ENCODE data around the gene C6orf47. TPM values are rescaled to one million over a fixed set of nuclear protein-coding genes. Genes with fewer than 3 reads are reported as not detected.

Gene C6orf47
- polyA plus RNA-seq, 2 of the 4 experiments (the other 2 are of a cell fraction) = 6.0 to 13.6 TPM

DNA sequence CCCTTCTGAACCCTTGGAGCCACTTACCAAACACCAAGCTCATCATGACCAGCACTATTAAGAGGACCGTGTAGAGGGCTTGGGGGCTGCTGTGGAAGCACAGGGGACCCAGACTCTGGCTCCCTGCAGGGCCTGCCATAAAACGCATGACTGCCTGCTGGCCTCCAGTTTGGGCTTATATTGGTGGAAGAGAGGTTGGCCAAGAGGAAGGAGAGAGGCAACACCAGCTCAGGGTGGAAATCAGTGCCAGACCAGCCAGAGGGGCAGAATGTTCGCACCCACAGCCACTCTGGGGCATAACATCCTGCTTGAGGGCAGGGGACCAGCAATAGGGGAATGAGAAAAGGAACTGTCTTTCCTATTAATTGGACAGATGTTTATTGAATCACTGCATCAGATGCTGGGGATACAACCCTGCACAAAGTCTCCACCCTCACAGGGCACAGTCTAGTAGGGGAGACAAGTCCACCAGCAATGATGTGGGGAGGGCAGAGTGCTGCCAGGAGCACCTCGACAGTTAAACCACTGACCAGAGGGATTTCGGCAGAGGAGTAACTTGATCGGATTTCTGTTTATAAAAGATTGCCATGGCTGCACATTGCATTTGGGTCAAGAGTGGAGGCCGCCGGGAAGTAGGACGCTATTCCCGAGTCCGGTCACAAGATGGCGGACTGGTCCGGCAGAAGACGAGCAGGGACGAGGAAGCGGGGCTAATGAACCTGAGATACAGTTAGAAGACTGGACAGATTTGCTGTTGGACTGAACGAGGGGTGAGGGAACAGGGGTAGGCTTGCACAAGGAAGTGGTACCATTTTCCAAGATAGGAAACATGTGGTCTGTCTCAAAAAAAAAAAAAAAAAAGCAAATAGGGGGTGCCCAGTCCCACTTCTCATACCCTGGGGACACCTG lies 19.9 kb upstream of the C6orf47 start, which contains the start of gene LY6G5C:
Gene LY6G5C (minus strand): TSS at position 842 of the 909 bp plus-strand sequence. CDS start 694 bp downstream, at position 148.
- POLR2A ChIA-PET = interaction anchor here (0.7 to 1.0 kb wide), 2 partner anchors 134 to 150 kb away, joined by 3 to 7 read pairs; partner anchors contain the start of genes HSPA1A and HSPA1L
- ATAC-seq = peak; percentile 82 to 90

DNA sequence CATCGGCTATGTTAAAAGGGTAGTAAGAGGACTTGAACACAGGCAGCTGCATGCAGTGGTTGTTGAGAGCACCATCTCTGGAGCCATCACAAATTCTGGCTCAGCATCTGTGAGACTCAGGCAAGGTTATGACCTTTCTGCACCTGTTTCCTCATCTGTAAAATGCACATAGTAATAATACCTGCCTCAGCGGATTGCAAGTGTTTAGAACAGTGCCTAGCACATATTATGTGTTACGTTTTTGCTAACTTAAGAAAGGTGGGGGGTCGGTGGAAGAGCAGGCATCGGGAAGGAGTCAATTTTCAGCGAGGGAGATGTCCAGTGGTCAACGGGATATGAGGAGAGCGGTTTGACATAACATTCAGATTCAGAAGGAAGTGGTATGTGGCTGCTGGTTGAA lies 17.4 kb upstream of the C6orf47 start:
- FAIRE-seq (no peak), ATAC-seq (no peak), DNase-seq (ENCODE audit: low read depth in 1 of 2, low spot score in 1 of 2) (no peak)
- ChIA-PET POLR2A (interaction anchor here (1.0 kb wide), 1 partner anchor 149 kb away, joined by 5 read pairs; the partner anchor contains the start of gene HSPA1B), CTCF (interaction anchor here (1.1 kb wide), 2 partner anchors 52 to 91 kb away, joined by 3 read pairs; partner anchors contain the start of gene DDAH2)
- Histone ChIP-seq H3K4me2 (no peak overlapping the region), H3K4me3 (no peak overlapping the region), H3K27ac (no peak overlapping the region), H3K4me1 (peaks cover 8% of the 10 kb centered on the region; the same call in 1 of the 3 replicates), H3K9me3 (no peaks in the 10 kb centered on the region)
- WGBS (ENCODE audit: missing lambda C conversion rate) = 66% methylated on average over 8 of the region's 8 CpGs
- TF ChIP-seq NFE2L2 (conservative IDR thresholded peaks at IDR 0.05; ENCODE audit: low read length) = no peak
- no peak for TF ChIP-seq CEBPB (IDR thresholded peaks at IDR 0.05)
- TF ChIP-seq ZNF302 (CRISPR knock-in tag; IDR thresholded peaks at IDR 0.05) = no peak
- no peak for TF ChIP-seq KDM5A (IDR thresholded peaks at IDR 0.05)
- no peak for TF ChIP-seq RAD21 (conservative IDR thresholded peaks at IDR 0.05 in 1 of 2, IDR thresholded peaks at IDR 0.05 in 1 of 2)
- TF ChIP-seq, protein P1, sequence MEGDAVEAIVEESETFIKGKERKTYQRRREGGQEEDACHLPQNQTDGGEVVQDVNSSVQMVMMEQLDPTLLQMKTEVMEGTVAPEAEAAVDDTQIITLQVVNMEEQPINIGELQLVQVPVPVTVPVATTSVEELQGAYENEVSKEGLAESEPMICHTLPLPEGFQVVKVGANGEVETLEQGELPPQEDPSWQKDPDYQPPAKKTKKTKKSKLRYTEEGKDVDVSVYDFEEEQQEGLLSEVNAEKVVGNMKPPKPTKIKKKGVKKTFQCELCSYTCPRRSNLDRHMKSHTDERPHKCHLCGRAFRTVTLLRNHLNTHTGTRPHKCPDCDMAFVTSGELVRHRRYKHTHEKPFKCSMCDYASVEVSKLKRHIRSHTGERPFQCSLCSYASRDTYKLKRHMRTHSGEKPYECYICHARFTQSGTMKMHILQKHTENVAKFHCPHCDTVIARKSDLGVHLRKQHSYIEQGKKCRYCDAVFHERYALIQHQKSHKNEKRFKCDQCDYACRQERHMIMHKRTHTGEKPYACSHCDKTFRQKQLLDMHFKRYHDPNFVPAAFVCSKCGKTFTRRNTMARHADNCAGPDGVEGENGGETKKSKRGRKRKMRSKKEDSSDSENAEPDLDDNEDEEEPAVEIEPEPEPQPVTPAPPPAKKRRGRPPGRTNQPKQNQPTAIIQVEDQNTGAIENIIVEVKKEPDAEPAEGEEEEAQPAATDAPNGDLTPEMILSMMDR (IDR thresholded peaks at IDR 0.05) = no peak
- TF ChIP-seq, protein P2, sequence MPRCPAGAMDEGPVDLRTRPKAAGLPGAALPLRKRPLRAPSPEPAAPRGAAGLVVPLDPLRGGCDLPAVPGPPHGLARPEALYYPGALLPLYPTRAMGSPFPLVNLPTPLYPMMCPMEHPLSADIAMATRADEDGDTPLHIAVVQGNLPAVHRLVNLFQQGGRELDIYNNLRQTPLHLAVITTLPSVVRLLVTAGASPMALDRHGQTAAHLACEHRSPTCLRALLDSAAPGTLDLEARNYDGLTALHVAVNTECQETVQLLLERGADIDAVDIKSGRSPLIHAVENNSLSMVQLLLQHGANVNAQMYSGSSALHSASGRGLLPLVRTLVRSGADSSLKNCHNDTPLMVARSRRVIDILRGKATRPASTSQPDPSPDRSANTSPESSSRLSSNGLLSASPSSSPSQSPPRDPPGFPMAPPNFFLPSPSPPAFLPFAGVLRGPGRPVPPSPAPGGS (IDR thresholded peaks at IDR 0.05) = no peak
- no peak for TF ChIP-seq FOXS1 (CRISPR knock-in tag; IDR thresholded peaks at IDR 0.05)
- no peak for TF ChIP-seq HOXB5 (CRISPR knock-in tag; IDR thresholded peaks at IDR 0.05)
- no peak for TF ChIP-seq POLR2A (IDR thresholded peaks at IDR 0.05; ENCODE audit: low read length)
- TF ChIP-seq KDM1A (IDR thresholded peaks at IDR 0.05; ENCODE audit: low read depth) = no peak
- TF ChIP-seq, protein P3, sequence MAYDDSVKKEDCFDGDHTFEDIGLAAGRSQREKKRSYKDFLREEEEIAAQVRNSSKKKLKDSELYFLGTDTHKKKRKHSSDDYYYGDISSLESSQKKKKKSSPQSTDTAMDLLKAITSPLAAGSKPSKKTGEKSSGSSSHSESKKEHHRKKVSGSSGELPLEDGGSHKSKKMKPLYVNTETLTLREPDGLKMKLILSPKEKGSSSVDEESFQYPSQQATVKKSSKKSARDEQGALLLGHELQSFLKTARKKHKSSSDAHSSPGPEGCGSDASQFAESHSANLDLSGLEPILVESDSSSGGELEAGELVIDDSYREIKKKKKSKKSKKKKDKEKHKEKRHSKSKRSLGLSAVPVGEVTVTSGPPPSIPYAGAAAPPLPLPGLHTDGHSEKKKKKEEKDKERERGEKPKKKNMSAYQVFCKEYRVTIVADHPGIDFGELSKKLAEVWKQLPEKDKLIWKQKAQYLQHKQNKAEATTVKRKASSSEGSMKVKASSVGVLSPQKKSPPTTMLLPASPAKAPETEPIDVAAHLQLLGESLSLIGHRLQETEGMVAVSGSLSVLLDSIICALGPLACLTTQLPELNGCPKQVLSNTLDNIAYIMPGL (CRISPR knock-in tag; IDR thresholded peaks at IDR 0.05; ENCODE audit: borderline replicate concordance) = no peak
- no peak for TF ChIP-seq FOSL2 (IDR thresholded peaks at IDR 0.05)
- TF ChIP-seq FOSL2 (CRISPR knock-in tag; IDR thresholded peaks at IDR 0.05) = no peak
- TF ChIP-seq ZFP36 (IDR thresholded peaks at IDR 0.05; ENCODE audit: borderline replicate concordance, partially characterized antibody) = no peak
- TF ChIP-seq, protein P4, sequence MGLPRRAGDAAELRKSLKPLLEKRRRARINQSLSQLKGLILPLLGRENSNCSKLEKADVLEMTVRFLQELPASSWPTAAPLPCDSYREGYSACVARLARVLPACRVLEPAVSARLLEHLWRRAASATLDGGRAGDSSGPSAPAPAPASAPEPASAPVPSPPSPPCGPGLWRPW (IDR thresholded peaks at IDR 0.05) = no peak

More for the DNA sequence above, 19.9 kb upstream of the C6orf47 start, which contains the start of gene LY6G5C:
- H3K4me1 ChIP-seq = peaks cover 8% of the 10 kb centered on the region; the same call in 1 of the 3 replicates
- H3K4me3 ChIP-seq = peak within 1 kb of the TSS; percentile 22; the same call in 2 of the 3 replicates
- 12% methylated on average over 17 of the region's 17 CpGs for WGBS (ENCODE audit: missing lambda C conversion rate)
- CTCF ChIA-PET = interaction anchor here (0.6 to 4.7 kb wide), 23 partner anchors 9 to 1373 kb away, joined by 3 to 26 read pairs (median 4); partner anchors contain the start of genes DDAH2, SKIC2 and VARS1
- DNase-seq (ENCODE audit: low read depth in 1 of 2, low spot score in 1 of 2) = peak; percentile 67 to 83
- peak within 1 kb of the TSS; percentile 59 for H3K4me2 ChIP-seq
- TF ChIP-seq JUNB (IDR thresholded peaks at IDR 0.05) = no peak
- TF ChIP-seq RAD21 (conservative IDR thresholded peaks at IDR 0.05 in 1 of 2, IDR thresholded peaks at IDR 0.05 in 1 of 2) = peak; percentile 80 to 90
- TF ChIP-seq NR3C1 (IDR thresholded peaks at IDR 0.05) = no peak
- TF ChIP-seq RARB (CRISPR knock-in tag; IDR thresholded peaks at IDR 0.05) = no peak
- TF ChIP-seq SMC3 (IDR thresholded peaks at IDR 0.05) = peak; percentile 66
- TF ChIP-seq, protein P5, sequence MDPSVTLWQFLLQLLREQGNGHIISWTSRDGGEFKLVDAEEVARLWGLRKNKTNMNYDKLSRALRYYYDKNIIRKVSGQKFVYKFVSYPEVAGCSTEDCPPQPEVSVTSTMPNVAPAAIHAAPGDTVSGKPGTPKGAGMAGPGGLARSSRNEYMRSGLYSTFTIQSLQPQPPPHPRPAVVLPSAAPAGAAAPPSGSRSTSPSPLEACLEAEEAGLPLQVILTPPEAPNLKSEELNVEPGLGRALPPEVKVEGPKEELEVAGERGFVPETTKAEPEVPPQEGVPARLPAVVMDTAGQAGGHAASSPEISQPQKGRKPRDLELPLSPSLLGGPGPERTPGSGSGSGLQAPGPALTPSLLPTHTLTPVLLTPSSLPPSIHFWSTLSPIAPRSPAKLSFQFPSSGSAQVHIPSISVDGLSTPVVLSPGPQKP (IDR thresholded peaks at IDR 0.05; ENCODE audit: low read depth, low read length) = no peak
- TF ChIP-seq, protein P1 (IDR thresholded peaks at IDR 0.05) = peak; percentile 70
- no peaks in the 10 kb centered on the region for H3K9me3 ChIP-seq
- FAIRE-seq = no peak
- H3K27ac ChIP-seq = peak within 1 kb of the TSS in 1 of 2 experiments; percentile 78; a peak in 3 of 6 replicates

All from A549 (cell line).